Prostate gland (tissue), 2 donors: ENCODE measurements around the gene CAPZB. TPM values are rescaled to one million over a fixed set of nuclear protein-coding genes. Genes with fewer than 3 reads are reported as not detected.
A peak's percentile ranks its signal among the peaks of the same experiment; 100 is the strongest.
"Not testable (repeated sequence)": the region's sequence is repeated elsewhere in the genome, so short reads cannot be mapped to it uniquely, and the experiment has no call there.

Experiments used
- DNase-seq: peaks from one replicate; pipeline ENCODE4 v3.0.0-alpha.2; 2019; ENCODE audit warnings: low spot score
- H3K27ac ChIP-seq, 2 donors: fragments of 200-600 bp; sonication (generic); 2 replicates each; pipeline ENCODE4 v1.5.1; 2017 to 2019
- H3K27me3 ChIP-seq: fragments of 200-600 bp; sonication (generic); replicated peaks from 2 replicates; pipeline ENCODE4 v1.5.1; 2019; ENCODE audit not compliant: insufficient read depth
- H3K36me3 ChIP-seq, 2 donors: fragments of 200-600 bp; sonication (generic); 1 replicate in 1 of 2; 2 replicates in 1 of 2; pipeline versions ENCODE4 v1.5.1 to v1.8.1; 2017 to 2019
- H3K4me1 ChIP-seq: fragments of 200-600 bp; sonication (generic); replicated peaks from 2 replicates; pipeline ENCODE4 v1.5.1; 2019
- H3K4me3 ChIP-seq, 2 donors: fragments of 200-600 bp; sonication (generic); 2 replicates each; pipeline ENCODE4 v1.5.1; 2017 to 2019
- H3K9me3 ChIP-seq: fragments of 200-600 bp; sonication (generic); 2 replicates; pipeline ENCODE4 v1.5.1; 2017
- CTCF ChIP-seq, 4 experiments: fragments of 200-600 bp in 2 of 4; fragments of 450-650 bp in 2 of 4; sonication (generic) in 2 of 4; IDR thresholded peaks; 1 replicate in 3 of 4; 2 replicates in 1 of 4; pipeline ENCODE4 v1.5.1; 2016 to 2019; ENCODE audit warnings: antibody characterized with exemption in 4 of 4, mild to moderate bottlenecking in 2 of 4, moderate library complexity in 2 of 4
- POLR2A ChIP-seq: fragments of 450-650 bp; IDR thresholded peaks from one replicate; pipeline ENCODE4 v1.6.1; 2016; ENCODE audit warnings: antibody characterized with exemption, mild to moderate bottlenecking
- POLR2AphosphoS5 ChIP-seq: sonication (generic); formaldehyde crosslinking; IDR thresholded peaks from one replicate; pipeline ENCODE4 v1.6.1; 2017; ENCODE audit warnings: antibody characterized with exemption
- WGBS: methylation state at CpG from one replicate; pipeline ENCODE4 v1.1.5; 2018; 5-methylcytosine and 5-hydroxymethylcytosine counted together
- intact Hi-C: fragments of 100-400 bp; cut with DNase I; formaldehyde crosslinking; loops from one replicate; pipeline ENCODE4 v1.14.2; 2022
- total RNA-seq, 2 donors: library from RNA; depleted of rRNA; stranded (reverse); fragments of >200 nt; gene quantifications; one replicate each; pipeline ENCODE4 v1.1.0, GENCODE V29; 2016

Gene CAPZB
- total RNA-seq, 2 donors from 2014 or later, result 139 to 150 TPM

DNA sequence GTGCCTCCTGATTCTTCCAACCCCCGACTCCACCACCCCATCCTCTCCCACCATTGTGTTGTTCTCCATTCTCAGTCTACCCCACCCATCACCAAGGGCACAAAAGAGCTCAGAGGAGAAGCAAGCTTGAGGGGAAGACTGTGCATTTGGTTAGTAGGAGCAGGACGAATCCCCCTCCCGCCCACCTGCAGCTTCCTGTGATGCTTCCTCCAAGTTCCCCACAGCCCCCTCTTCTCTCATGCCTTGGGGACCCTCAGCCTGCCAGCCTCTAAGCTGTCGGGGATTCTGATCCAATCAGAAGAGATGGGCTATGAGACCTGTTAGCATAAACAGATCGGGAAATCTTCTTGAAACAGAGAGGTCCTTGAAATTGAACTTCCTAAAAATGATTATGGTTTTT, 22.2 kb upstream of the CAPZB start:
- no peak overlapping the region for H3K4me3 ChIP-seq
- 93% methylated on average over 5 of the region's 5 CpGs for WGBS

GRCh38 chr1:19505693-19506457, 20.5 kb upstream of the CAPZB start:
- no peaks in the 10 kb centered on the region for H3K9me3 ChIP-seq
- H3K27me3 ChIP-seq, result no peaks in the 10 kb centered on the region
- peaks cover 5% of the 10 kb centered on the region for H3K4me1 ChIP-seq
- DNase-seq, result no peak
- intact Hi-C loops, result no loop called here
- peak overlapping the region; percentile 55 to 60 for H3K27ac ChIP-seq
- H3K4me3 ChIP-seq, result no peak overlapping the region
- TF ChIP-seq CTCF (IDR thresholded peaks at IDR 0.05) (no peak), POLR2AphosphoS5 (no peak)
- no peaks in the 10 kb centered on the region for H3K36me3 ChIP-seq
- WGBS, result 59% methylated on average over 11 of the region's 11 CpGs

More for the DNA sequence above, 22.2 kb upstream of the CAPZB start:
- Histone ChIP-seq H3K36me3 (no peaks in the 10 kb centered on the region), H3K9me3 (no peaks in the 10 kb centered on the region), H3K27me3 (no peaks in the 10 kb centered on the region), H3K27ac (peak overlapping the region in 1 of 2 donors; percentile 55), H3K4me1 (peaks cover 5% of the 10 kb centered on the region)
- intact Hi-C loops, result no loop called here
- DNase-seq, result no peak
- TF ChIP-seq POLR2A (no peak), CTCF (IDR thresholded peaks at IDR 0.05) (no peak), POLR2AphosphoS5 (no peak)

DNA sequence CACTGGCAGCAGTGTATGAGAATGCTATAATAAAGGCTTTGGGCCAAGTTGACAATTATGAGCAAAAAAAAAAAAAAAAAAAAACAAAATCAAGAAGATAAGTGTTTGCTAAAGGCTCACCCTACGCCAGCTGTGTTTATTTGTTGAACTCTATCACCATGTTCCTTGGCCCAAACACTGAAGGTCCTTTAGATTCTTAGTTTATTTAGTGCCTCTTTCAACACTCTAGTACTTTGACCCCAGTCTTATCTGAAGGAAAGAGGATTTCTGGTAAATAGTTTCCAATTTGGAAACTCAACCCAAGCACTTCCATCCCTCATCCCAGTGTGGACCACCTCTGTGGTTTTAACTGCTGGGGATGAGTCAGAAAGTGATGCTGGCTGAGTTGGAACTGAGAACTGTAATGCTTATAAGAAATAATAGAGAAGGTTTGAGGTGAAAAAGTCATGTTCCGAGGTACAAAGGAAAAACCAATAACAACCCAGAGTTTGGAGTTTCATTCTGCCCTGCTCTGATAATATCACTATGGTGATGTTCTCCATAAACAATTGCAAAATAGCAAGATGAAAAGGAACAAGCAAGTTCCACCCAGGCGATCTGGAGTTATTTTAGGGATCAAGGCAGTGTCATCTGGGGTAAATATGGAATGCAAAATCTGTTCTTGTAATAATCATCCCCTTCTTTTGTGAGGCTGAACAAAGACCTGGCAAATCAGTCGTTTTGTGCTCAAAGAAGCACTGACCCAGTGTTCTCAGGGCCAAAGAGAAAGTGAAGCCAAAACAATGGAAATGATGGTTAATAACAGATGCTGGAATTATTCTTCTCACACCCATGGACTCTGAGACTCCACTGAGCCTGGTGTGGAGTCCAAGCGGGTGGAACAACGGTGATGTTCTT, 19.7 kb upstream of the CAPZB start:
- Histone ChIP-seq H3K4me3 (no peak overlapping the region), H3K27ac (peak overlapping the region; percentile 55 to 60), H3K27me3 (no peaks in the 10 kb centered on the region), H3K4me1 (peaks cover 5% of the 10 kb centered on the region), H3K36me3 (no peaks in the 10 kb centered on the region), H3K9me3 (no peaks in the 10 kb centered on the region)
- DNase-seq, result no peak
- WGBS, result 30% methylated on average over 6 of the region's 6 CpGs
- intact Hi-C loops, result no loop called here
- no peak for TF ChIP-seq POLR2AphosphoS5
- no peak for TF ChIP-seq POLR2A
- no peak for TF ChIP-seq CTCF (IDR thresholded peaks at IDR 0.05)

- WGBS, result 89% methylated on average over 6 of the region's 6 CpGs
- intact Hi-C loops, H3K27me3 ChIP-seq, H3K36me3 ChIP-seq, H3K9me3 ChIP-seq, H3K4me1 ChIP-seq, DNase-seq, H3K4me3 ChIP-seq: not testable (repeated sequence)
- H3K27ac ChIP-seq, result peak overlapping the region in 1 of 2 donors; percentile 39
Observed at GRCh38 chr1:19502284-19502683, 16.9 kb upstream of the CAPZB start.

GRCh38 chr1:19499887-19500286, 14.5 kb upstream of the CAPZB start:
- H3K36me3 ChIP-seq, H3K9me3 ChIP-seq, H3K4me3 ChIP-seq, H3K27ac ChIP-seq, H3K4me1 ChIP-seq, H3K27me3 ChIP-seq, DNase-seq: not testable (repeated sequence)
- intact Hi-C loops, result loop anchor here (5.0 kb wide), 1 partner anchor 113 kb away; no protein-coding TSS in a partner anchor
- 98% methylated on average over 2 of the region's 2 CpGs for WGBS

DNA sequence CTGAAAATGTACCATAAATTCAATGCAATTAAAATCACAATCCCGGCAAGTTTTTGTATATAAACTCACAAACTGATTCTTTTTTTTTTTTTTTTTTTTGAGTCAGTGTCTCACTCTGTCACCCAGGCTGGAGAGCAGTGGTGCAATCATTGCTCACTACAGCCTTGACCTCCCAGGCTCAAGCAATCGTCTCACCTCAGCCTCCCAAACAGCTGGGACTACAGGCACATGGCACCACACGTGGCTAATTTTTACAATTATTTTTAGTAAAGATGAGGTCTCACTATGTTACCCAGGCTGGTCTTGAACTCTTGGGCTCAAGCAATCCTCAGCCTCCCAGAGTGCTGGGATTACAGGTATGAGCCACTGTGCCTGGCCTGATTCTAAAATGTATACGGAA, 12.1 kb upstream of the CAPZB start:
- not testable (repeated sequence) for H3K4me3 ChIP-seq, H3K9me3 ChIP-seq, H3K27ac ChIP-seq, DNase-seq, H3K4me1 ChIP-seq, H3K36me3 ChIP-seq, H3K27me3 ChIP-seq
- WGBS, result 88% methylated on average over 4 of the region's 4 CpGs
- intact Hi-C loops, result loop anchor here (5.0 kb wide), 1 partner anchor 110 kb away; no protein-coding TSS in a partner anchor
